IMR-90 (cell line): ENCODE data around the gene KLHL17.

ENCODE experiments used
- MAZ ChIP-seq: IDR thresholded peaks from 2 replicates; pipeline ENCODE4 v1.6.1; 2012; ENCODE audit warnings: low read depth, mild to moderate bottlenecking, low read length, improper control_type of control experiment, moderate library complexity, borderline replicate concordance
- TF ChIP-seq, protein P1 (sequence below): conservative IDR thresholded peaks from 2 replicates; pipeline ENCODE4 v1.5.1; 2012; ENCODE audit warnings: mild to moderate bottlenecking, low read depth, low read length, improper control_type of control experiment

- TF ChIP-seq, protein P1, sequence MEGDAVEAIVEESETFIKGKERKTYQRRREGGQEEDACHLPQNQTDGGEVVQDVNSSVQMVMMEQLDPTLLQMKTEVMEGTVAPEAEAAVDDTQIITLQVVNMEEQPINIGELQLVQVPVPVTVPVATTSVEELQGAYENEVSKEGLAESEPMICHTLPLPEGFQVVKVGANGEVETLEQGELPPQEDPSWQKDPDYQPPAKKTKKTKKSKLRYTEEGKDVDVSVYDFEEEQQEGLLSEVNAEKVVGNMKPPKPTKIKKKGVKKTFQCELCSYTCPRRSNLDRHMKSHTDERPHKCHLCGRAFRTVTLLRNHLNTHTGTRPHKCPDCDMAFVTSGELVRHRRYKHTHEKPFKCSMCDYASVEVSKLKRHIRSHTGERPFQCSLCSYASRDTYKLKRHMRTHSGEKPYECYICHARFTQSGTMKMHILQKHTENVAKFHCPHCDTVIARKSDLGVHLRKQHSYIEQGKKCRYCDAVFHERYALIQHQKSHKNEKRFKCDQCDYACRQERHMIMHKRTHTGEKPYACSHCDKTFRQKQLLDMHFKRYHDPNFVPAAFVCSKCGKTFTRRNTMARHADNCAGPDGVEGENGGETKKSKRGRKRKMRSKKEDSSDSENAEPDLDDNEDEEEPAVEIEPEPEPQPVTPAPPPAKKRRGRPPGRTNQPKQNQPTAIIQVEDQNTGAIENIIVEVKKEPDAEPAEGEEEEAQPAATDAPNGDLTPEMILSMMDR: no peak
- no peak for TF ChIP-seq MAZ
These were observed 20.4 kb downstream of the KLHL17 start for GRCh38 chr1:980602-981395.
